Skin of body (tissue), 2 donors: ENCODE results near the gene GEN1. TPM values are rescaled to one million over a fixed set of nuclear protein-coding genes. Genes with fewer than 3 reads are reported as not detected.

ENCODE experiments used
- DNase-seq: peaks from one replicate; lab custom pipeline; 2025; lab: John Stamatoyannopoulos, UW
- total RNA-seq: library from RNA; depleted of rRNA; stranded (reverse); fragments of >200 nt; gene quantifications from one replicate; pipeline ENCODE4 v1.2.3, GENCODE V29; 2014

The GEN1 gene, protein sequence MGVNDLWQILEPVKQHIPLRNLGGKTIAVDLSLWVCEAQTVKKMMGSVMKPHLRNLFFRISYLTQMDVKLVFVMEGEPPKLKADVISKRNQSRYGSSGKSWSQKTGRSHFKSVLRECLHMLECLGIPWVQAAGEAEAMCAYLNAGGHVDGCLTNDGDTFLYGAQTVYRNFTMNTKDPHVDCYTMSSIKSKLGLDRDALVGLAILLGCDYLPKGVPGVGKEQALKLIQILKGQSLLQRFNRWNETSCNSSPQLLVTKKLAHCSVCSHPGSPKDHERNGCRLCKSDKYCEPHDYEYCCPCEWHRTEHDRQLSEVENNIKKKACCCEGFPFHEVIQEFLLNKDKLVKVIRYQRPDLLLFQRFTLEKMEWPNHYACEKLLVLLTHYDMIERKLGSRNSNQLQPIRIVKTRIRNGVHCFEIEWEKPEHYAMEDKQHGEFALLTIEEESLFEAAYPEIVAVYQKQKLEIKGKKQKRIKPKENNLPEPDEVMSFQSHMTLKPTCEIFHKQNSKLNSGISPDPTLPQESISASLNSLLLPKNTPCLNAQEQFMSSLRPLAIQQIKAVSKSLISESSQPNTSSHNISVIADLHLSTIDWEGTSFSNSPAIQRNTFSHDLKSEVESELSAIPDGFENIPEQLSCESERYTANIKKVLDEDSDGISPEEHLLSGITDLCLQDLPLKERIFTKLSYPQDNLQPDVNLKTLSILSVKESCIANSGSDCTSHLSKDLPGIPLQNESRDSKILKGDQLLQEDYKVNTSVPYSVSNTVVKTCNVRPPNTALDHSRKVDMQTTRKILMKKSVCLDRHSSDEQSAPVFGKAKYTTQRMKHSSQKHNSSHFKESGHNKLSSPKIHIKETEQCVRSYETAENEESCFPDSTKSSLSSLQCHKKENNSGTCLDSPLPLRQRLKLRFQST
- total RNA-seq = 7.0 TPM

- peak; percentile 92 for DNase-seq
These were observed at the start of gene GEN1, which contains the start of gene SMC6 for GRCh38 chr2:17753803-17754663. GEN1 (plus strand) TSS chr2:17754138; CDS start chr2:17759944, 5,806 bp downstream. SMC6 (minus strand) TSS chr2:17753810; CDS start chr2:17745946, 7,864 bp downstream.

- no peak for DNase-seq
These were observed 47.1 kb upstream of the GEN1 start for GRCh38 chr2:17706845-17707244.

- DNase-seq = no peak
These were observed 45.4 kb upstream of the GEN1 start for GRCh38 chr2:17708501-17708900.

DNA sequence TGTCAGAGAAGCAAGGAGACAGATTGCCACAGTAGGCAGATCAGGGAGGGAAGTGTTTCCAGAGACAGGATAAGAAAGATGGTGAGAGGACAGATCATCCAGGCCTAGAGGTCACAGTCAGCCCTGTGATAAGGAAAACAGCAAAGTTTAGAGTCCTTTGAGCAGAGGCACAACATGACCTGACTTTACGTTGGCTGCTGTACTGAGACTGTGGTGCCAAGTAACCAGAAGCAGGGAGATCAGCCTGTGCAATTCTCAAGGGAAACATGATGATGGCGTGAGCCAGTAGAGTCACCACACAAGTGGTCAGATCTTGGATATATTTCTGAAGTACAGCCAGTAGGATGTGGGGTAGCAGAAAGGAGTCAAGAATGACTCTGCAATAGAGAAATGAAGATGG, 44.0 kb upstream of the GEN1 start:
- no peak for DNase-seq

DNA sequence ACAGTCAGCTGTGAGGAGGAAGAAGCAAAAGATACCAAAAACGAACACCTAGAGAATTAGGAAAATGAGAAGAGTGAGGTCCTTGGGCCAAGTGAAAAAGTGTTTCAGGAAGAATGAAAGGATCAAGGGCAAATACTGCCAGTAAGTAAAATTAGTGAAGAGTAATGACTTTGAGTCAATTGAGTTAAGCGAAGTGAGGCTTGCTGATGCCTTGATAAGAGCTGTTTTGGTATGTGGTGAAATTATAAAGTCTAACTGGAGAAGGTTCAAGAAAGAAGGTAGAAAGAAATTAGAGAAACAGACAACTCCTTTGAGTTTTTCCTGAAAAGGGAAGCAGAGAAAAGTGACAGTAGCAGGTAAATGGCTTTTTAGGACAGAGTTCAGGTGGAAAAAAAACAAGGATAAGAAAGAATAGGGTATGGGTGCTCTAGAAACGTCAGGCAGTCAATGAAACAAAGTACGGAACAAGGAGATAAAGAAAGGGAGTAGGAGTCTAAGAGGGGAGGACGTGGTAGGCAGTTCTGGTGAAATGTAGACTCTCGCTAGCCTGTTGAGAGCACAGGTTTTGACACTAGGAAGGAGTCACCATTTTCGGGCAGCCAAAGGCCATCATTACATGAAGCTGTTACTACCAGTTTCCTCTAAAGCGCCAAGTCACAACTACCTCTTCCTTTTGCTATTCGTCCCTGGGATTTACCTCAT, 43.2 kb upstream of the GEN1 start:
- DNase-seq = no peak

DNA sequence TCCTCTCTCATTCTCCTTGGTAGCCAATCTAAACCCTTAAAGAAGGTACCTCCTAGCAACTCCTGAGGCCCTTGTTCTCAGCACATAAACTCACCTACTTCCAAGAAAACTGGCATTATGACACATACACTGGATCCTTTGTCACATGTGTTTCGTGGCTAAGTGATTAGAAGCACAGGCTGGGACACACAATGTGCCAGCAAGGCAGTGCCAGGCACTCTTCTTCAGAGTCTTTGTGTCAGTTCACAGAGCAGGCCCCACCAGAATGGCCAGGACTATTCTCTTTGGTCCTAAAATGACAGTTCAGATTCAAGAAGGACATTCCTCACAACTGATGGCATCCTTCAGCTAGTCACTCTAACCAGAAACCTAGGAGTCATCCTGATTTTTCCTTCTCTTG, 40.6 kb upstream of the GEN1 start:
- DNase-seq = no peak

- no peak for DNase-seq
These were observed 36.3 kb upstream of the GEN1 start for GRCh38 chr2:17717666-17718065.

DNA sequence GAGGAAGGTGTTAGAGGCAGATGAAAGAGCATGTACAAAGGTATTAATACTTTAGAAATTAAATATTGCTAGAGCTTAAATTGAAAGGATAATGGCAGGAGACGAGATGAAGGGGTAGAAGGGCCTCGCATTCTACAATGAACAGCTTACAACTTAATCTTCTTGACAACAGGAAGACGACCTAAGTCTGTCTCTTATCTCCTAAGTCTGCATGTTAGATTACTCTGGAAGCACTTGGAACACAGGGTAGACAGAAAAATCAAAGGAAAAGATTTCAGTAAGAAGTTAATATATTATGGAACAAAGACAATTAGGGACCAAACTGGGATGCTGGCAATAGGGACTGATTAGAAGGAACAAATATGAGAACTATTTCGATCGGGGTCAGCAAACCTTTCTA, 35.2 kb upstream of the GEN1 start:
- DNase-seq = no peak

- no peak for DNase-seq
These were observed 34.2 kb upstream of the GEN1 start for GRCh38 chr2:17719562-17720371.

- no peak for DNase-seq
These were observed 25.7 kb upstream of the GEN1 start for GRCh38 chr2:17728210-17728609.

DNA sequence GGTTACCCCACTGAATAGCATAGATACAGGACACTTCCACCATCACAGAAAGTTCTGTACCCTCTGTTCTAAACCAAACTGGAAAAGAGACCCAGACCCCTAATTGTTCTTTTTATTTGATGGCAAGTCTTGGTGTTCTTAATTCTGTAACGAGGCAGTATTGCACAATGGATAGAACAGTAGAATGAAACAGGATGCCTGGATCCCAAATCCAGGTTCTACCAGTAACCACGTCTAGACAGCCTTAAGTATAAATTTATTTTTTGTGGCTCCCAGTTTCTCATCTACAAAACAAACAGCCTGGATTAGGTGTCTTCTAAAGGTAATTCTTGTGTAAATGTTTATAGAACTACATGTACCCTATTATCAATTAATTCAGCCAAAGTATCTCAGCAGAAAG, 24.1 kb upstream of the GEN1 start:
- no peak for DNase-seq

- no peak for DNase-seq
These were observed 20.3 kb upstream of the GEN1 start for GRCh38 chr2:17733599-17733998.

GRCh38 chr2:17735864-17736263, 18.1 kb upstream of the GEN1 start:
- DNase-seq = no peak

DNA sequence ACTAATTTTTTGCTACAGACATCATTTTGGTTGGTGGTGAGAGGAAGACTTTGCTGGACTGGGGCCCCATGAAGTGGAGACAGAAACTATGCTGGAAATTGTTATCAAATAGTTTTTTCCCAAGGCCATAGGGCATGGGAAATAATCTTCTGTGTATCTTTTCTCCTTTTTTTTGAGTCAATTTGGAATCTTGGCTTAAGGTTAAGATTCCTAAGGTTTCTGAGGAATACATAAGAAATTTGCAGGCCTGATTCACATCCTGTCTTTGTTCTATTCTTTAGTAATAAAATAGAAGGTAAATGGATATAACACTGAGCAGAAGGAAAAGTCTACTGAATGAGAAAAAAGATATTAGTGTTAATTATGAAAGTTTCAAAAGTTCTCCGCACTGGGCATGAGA, 16.9 kb upstream of the GEN1 start:
- no peak for DNase-seq

GRCh38 chr2:17740203-17740602, 13.7 kb upstream of the GEN1 start:
- DNase-seq = no peak

GRCh38 chr2:17747684-17748452, 6.1 kb upstream of the GEN1 start:
- DNase-seq = no peak

DNA sequence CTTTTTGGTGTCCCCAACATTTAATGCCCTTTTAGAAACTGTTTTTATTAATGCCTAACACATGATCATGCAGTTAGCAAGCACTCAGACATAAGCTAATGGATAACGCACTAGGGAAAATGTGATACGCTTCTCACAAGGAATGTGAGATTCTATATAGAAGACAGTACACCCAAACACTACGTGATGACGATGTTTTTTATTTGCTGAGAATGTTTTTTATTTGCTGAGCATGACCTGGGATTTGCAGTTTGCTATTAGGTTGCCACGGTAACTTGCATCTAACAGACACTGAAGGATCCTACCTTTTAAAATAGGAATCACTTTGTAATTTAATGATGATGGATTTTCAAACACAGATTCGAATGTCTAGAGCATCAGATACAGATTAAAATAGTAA, 5.2 kb upstream of the GEN1 start:
- no peak for DNase-seq

- no peak for DNase-seq
These were observed 4.0 kb upstream of the GEN1 start for GRCh38 chr2:17749753-17750438.

GRCh38 chr2:17752246-17752645, 1.7 kb upstream of the GEN1 start:
- DNase-seq = no peak
